Peyer's patch (tissue), 4 donors: ENCODE measurements around the gene ACIN1. TPM values are rescaled to one million over a fixed set of nuclear protein-coding genes. Genes with fewer than 3 reads are reported as not detected.

Experiments used
- DNase-seq, 3 donors: peaks; one replicate each; pipeline ENCODE4 v3.0.0-alpha.2; 2017 to 2019
- H3K27ac ChIP-seq, 4 donors: fragments of 200-600 bp; sonication (generic); one replicate each; pipeline ENCODE4 v1.5.1; 2016 to 2019
- H3K27me3 ChIP-seq, 2 donors: fragments of 200-600 bp; sonication (generic); one replicate each; pipeline ENCODE4 v1.5.1; 2019
- H3K36me3 ChIP-seq, 3 donors: fragments of 200-600 bp; sonication (generic); one replicate each; pipeline ENCODE4 v1.5.1; 2016 to 2019
- H3K4me1 ChIP-seq, 4 donors: fragments of 200-600 bp; sonication (generic); one replicate each; pipeline ENCODE4 v1.5.1; 2016 to 2019
- H3K4me3 ChIP-seq, 4 donors: fragments of 200-600 bp; sonication (generic); 1 replicate in 3 of 4; 2 replicates in 1 of 4; pipeline ENCODE4 v1.5.1; 2016 to 2019; ENCODE audit warnings: mild to moderate bottlenecking in 1 of 4
- H3K9me3 ChIP-seq, 4 donors: fragments of 200-600 bp; sonication (generic); one replicate each; pipeline ENCODE4 v1.5.1; 2016 to 2019; ENCODE audit warnings: mild to moderate bottlenecking in 1 of 4
- POLR2A ChIP-seq, 2 donors: fragments of 450-650 bp; IDR thresholded peaks; one replicate each; pipeline ENCODE4 v1.5.1; 2017; ENCODE audit warnings: antibody characterized with exemption in 2 of 2, mild to moderate bottlenecking in 2 of 2, moderate library complexity in 2 of 2
- total RNA-seq, 4 donors: library from RNA; depleted of rRNA; stranded (reverse); fragments of >200 nt; gene quantifications; one replicate each; pipeline ENCODE4 v1.1.0, GENCODE V29; 2016
- TF ChIP-seq, protein P1 (sequence below), 6 experiments: fragments of 450-650 bp in 4 of 6; fragments of 200-600 bp in 2 of 6; sonication (generic) in 1 of 6; IDR thresholded peaks; one replicate each; pipeline ENCODE4 v1.5.1; 2017 to 2019; ENCODE audit warnings: antibody characterized with exemption in 6 of 6, mild to moderate bottlenecking in 3 of 6, moderate library complexity in 1 of 6

ACIN1 gene
- total RNA-seq, 4 donors from 2014 or later = 130 to 281 (median 238) TPM

DNA sequence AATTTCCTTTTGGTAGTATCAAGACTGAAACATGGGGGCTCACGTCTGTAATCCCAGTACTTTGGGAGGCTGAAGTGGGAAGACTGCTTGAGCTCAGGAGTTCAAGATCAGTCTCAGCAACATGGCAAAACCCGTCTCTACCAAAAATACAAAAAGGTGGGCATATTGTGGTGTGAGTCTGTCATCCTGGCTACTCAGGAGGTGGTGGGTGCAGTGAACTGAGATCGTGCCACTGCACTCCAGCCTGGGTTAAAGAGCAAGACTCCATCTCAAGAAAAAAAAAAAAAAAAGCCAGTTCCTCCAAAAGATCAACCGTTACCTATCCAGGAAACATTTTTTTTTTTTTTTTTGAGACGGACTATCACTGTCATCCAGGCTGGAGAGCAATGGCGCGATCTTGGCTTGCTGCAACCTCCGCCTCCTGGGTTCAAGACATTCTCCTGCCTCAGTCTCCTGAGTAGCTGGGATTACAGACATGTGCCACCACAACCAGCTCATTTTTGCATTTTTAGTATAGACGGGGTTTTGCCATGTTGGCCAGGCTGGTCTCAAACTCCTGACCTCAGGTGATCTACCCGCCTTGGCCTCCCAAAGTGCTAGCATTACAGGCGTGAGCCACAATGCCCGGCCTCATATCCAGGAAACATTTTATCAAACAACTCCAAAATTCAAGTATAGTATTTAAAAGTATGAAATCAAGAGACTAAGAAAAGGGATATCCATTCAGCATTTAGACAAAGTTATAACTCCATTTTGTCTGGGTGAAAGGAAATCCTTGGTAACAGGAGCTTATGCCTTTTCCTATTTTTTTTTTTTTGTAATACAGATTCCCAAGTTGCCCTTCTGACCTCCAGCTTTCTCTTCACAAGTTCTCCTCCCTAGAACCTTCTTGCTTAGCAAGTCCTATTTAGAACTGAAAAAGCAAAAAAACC lies 3.4 kb downstream of the ACIN1 start:
- TF ChIP-seq, protein P1, sequence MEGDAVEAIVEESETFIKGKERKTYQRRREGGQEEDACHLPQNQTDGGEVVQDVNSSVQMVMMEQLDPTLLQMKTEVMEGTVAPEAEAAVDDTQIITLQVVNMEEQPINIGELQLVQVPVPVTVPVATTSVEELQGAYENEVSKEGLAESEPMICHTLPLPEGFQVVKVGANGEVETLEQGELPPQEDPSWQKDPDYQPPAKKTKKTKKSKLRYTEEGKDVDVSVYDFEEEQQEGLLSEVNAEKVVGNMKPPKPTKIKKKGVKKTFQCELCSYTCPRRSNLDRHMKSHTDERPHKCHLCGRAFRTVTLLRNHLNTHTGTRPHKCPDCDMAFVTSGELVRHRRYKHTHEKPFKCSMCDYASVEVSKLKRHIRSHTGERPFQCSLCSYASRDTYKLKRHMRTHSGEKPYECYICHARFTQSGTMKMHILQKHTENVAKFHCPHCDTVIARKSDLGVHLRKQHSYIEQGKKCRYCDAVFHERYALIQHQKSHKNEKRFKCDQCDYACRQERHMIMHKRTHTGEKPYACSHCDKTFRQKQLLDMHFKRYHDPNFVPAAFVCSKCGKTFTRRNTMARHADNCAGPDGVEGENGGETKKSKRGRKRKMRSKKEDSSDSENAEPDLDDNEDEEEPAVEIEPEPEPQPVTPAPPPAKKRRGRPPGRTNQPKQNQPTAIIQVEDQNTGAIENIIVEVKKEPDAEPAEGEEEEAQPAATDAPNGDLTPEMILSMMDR (IDR thresholded peaks at IDR 0.05) = no peak
- TF ChIP-seq POLR2A (IDR thresholded peaks at IDR 0.05) = no peak
- Histone ChIP-seq H3K4me1 (peaks cover 6 to 19% (median 7%) of the 10 kb centered on the region in 4 donors), H3K9me3 (no peaks in the 10 kb centered on the region), H3K4me3 (no peak overlapping the region), H3K36me3 (peaks cover 0 to 68% (median 3%) of the 10 kb centered on the region in 3 donors), H3K27ac (no peak overlapping the region), H3K27me3 (no peaks in the 10 kb centered on the region)
- DNase-seq = no peak

DNA sequence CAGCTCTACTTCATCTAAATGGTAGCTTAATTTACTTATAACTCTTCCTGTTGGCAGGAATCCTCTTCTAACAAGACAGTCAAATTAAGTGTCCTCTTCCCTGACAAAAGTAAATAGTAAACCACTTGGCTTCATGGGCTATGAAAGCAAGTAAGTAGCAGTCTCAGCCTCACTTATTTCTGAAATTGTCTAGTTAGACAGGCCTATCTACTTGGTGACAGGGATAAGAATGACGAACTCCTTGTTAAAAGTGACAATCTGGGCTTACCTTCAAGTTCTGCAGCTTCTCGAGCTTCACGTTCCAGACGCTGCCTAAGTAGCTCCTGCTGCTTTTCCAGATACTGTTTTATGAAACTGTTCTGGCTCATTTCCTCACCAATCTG lies 4.7 kb downstream of the ACIN1 start:
- H3K27me3 ChIP-seq = no peaks in the 10 kb centered on the region
- no peaks in the 10 kb centered on the region for H3K9me3 ChIP-seq
- no peak for TF ChIP-seq POLR2A (IDR thresholded peaks at IDR 0.05)
- TF ChIP-seq, protein P1 (IDR thresholded peaks at IDR 0.05) = no peak
- H3K4me1 ChIP-seq = peaks cover 4 to 19% (median 6%) of the 10 kb centered on the region in 4 donors
- no peak overlapping the region for H3K4me3 ChIP-seq
- peaks cover 0 to 81% (median 6%) of the 10 kb centered on the region in 3 donors for H3K36me3 ChIP-seq
- peak overlapping the region in 1 of 4 donors; percentile 3 for H3K27ac ChIP-seq
- no peak for DNase-seq

DNA sequence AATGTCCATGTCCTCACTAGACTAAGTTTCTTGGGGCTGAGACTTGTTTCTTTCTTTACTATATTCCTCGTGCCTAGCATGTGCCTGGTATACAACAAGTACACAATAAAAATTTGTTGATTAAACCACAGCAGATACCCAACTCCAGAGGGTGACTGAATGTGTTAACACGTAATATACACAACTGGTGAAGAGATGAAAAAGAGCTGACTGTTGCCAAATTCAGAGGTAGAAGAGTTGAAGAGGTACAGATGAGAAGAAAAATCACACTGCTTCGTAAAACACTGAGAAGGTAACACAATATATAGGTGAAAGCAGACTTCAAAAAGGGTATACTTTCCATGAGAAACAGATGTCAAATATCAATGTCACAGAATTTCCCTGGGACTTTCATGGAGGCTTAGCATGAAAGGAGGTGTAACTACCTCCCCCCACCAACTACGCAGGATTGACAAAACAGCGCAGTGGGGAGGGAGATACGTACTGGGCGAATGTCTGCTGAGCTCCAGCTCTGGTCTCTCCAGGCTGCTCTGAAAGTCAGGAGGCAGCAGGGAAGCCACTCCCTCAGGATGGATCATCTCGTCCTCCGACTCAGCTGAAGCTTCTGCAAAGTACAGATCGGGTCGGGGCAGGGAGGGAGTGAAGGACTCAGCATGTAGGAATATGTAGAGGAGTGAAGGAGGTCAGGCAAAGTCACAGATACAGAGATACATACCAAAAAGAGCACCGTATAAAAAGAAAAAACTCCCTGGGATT lies 5.3 kb downstream of the ACIN1 start:
- Histone ChIP-seq H3K9me3 (no peaks in the 10 kb centered on the region), H3K27me3 (no peaks in the 10 kb centered on the region), H3K27ac (no peak overlapping the region), H3K4me3 (no peak overlapping the region), H3K4me1 (peaks cover 4 to 19% (median 6%) of the 10 kb centered on the region in 4 donors), H3K36me3 (peaks cover 0 to 87% (median 6%) of the 10 kb centered on the region in 3 donors)
- DNase-seq = no peak
- no peak for TF ChIP-seq POLR2A (IDR thresholded peaks at IDR 0.05)
- TF ChIP-seq, protein P1 (IDR thresholded peaks at IDR 0.05) = no peak

DNA sequence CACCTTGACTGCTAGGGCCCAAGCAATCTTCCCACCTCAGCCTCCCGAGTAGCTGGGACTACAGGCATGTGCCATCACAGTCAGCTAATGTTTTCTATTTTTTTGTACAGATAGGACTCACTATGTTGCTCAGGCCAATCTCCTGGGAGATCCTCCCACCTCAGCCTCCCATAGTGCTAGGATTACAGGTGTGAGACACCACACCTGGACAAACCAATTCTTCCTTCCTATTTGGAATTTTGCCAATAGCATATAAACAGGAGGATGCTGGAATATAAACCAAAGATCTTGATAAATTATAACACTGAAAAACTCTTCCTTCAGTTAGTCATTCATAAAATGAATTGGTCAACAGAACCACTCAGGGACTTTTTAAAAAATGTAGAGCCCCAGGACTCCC lies 8.4 kb downstream of the ACIN1 start:
- no peaks in the 10 kb centered on the region for H3K27me3 ChIP-seq
- peak overlapping the region in 1 of 4 donors; percentile 18 for H3K27ac ChIP-seq
- H3K36me3 ChIP-seq = peaks cover 0 to 100% (median 6%) of the 10 kb centered on the region in 3 donors
- H3K9me3 ChIP-seq = no peaks in the 10 kb centered on the region
- no peak for TF ChIP-seq POLR2A (IDR thresholded peaks at IDR 0.05)
- no peaks in the 10 kb centered on the region for H3K4me1 ChIP-seq
- no peak for DNase-seq
- no peak overlapping the region for H3K4me3 ChIP-seq

DNA sequence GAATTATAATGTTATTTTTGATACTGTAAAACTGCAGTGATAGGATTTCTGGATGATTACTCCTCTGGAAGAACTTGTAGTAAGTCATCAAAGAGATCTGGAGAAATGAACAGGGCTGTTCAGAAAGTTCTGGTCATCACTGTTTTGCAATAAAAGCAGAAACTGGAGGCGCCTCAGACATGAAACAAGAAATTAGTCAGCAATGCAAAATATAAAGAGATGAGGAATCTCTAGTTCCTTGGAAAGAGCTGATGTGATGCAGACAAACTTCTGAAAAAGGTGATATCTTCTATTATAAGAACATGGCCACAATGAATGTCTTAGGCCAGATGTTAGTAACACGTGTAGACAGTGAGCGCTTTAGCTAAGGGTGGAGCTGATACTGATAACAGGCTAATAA lies 9.5 kb downstream of the ACIN1 start:
- H3K36me3 ChIP-seq = peaks cover 0 to 100% (median 6%) of the 10 kb centered on the region in 3 donors
- no peak overlapping the region for H3K4me3 ChIP-seq
- no peaks in the 10 kb centered on the region for H3K4me1 ChIP-seq
- H3K27ac ChIP-seq = no peak overlapping the region
- H3K27me3 ChIP-seq = no peaks in the 10 kb centered on the region
- DNase-seq = no peak
- TF ChIP-seq, protein P1 (IDR thresholded peaks at IDR 0.05) = no peak
- no peak for TF ChIP-seq POLR2A (IDR thresholded peaks at IDR 0.05)
- H3K9me3 ChIP-seq = no peaks in the 10 kb centered on the region
